CD4-positive, alpha-beta T cell treated with Interleukin-10 for 1 hour (primary cell): ENCODE data around the gene CFAP20DC.

ENCODE experiments used
- DNase-seq: peaks from one replicate; pipeline ENCODE4 v3.0.0-alpha.2; 2020

CFAP20DC gene

DNA sequence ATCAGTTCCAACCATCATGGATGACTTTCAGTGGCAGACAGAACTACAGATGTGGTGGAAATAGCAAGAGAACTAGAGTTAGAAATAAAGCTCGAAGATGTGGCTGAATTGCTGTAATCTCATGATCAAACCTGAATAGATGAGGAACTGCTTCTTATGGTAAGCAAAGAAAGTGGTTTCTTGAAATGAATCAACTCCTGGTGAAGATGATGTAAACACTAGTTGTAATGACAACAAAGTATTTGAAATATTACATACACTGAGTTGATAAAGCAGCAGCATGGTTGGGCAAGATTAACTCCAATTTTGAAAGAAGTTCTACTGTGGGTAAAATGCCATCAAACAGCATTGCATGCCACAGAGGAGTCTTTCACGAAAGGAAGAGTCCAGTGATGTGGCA lies 251.5 kb downstream of the CFAP20DC start:
- no peak for DNase-seq

DNA sequence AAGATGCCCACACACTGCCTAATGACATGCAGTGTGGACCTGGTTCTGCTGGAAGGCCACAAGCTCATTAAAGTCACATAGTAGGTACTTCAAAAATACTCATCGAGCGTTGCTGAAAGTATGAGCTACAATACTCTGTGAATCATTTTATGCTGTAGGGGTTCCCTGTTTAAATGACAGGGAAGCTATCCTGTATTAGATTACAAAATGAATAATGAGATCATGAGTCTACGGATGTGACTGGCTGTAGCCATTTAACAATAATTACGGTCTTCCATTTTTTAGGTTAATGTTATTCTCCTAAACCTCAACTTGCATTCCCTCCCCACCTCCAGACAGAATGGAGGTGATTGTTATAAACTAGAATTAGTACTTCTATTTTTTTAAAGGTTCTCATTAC lies 255.1 kb downstream of the CFAP20DC start:
- no peak for DNase-seq

DNA sequence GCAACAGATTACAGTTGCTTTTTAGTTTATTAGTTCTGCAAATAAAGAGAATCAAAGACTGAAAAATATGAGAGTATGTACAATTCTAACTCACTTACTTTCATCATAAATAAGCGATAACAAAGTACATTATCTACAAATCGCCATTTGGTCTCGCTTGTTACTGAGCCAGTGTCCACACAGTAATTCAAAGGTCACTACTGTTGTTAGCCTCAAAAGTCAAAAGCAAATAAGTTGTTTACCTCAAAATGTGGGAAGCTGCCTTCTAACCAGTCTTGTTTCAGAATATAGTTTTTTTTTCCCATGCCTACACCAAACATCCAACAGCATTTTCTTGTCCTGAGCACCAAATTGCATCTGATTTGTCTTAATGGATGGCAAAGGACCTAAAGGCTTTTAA lies 255.9 kb downstream of the CFAP20DC start:
- no peak for DNase-seq

DNA sequence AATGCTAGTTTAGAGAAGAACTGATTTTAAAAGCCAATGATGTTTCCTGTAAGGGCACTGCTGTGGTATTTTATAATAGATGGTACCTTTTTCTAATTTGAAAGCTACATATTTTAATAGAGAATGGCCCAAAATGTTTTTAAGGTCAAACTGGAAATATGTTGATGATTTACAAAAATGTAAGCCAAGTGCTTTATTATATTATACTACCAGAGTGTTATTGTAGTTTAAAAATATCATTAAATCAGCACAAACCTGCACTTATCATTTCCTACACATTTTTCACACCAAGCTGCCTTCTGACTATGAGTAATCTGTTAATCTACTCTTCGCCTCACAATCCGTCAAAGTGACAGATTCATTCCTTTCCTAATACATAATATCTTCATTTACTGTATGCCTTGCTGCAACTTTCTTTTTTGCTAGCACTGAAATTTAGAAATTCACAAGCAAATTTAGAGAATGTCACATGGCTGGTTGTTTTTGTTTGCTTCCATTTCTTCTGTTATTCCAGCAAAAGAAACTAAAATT lies 256.8 kb downstream of the CFAP20DC start:
- DNase-seq, result no peak

DNA sequence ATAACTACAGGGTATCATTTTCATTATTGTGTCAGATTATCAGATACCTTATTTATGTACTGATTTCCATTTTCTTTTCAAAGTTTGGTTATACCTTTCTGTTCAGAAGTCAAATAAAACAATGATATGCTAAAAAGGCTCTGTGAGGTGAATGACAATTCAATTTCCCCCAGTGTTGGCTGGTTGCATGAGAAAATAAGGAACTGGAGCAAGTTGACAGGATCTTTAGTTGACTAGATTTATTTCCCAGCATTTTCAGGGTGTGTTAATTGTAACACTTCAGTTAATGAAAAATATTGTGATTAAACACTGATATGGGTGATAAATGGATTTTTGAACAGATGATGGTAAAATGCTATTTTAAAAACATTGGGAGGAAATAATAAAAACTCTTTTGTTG lies 260.4 kb downstream of the CFAP20DC start:
- DNase-seq, result no peak

DNA sequence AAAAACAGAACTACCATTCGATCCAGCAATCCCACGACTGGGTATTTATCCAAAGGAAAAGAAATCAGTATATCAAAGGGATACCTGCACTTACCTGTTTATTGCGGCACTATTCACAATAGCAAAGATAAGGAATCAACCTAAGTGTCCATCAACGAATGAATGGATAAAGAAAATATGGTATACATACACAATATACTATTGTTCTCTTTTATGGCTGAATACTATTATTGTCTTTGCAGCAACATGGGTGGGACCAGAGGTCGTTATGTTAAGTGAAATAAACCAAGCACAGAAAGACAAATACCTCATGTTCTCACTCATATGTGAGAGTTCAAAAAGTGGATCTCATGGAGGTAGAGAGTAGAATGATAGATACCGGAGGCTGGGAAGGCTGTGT lies 264.9 kb downstream of the CFAP20DC start:
- no peak for DNase-seq

DNA sequence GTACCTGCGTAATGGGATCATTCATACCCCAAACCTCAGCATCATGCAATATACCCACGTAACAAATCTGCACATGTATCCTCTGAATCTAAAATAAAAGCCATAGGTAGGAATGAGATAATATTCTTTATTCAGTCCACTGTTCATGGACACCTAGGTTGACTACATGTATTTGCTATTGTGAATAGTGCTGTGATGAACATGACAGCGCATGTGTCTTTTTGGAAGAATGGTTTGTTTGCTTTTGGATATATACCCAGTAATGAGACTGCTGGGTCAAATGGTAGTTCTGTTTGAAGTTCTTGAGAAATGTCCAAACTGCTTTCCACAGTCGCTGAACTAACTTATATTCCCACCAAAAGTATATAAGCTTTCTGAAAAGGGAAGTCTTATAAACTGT lies 265.4 kb downstream of the CFAP20DC start:
- DNase-seq, result no peak

DNA sequence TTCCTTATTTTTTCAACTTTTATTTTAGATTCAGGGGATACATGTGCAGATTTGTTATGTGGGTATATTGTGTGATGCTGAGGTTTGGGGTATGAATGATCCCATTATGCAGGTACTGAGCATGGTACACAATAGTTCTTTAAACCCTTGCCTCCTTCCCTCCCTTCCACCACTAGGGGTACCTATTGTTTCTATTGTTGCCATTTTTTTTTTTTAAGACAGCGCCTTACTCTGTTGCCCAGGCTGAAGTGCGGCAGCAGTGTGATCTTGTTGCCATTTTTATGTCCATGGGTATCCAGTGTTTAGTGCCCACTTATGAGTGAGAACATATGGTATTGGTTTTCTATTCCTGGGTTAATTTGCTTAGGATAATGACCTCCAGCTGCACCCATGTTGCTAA lies 266.0 kb downstream of the CFAP20DC start:
- no peak for DNase-seq

DNA sequence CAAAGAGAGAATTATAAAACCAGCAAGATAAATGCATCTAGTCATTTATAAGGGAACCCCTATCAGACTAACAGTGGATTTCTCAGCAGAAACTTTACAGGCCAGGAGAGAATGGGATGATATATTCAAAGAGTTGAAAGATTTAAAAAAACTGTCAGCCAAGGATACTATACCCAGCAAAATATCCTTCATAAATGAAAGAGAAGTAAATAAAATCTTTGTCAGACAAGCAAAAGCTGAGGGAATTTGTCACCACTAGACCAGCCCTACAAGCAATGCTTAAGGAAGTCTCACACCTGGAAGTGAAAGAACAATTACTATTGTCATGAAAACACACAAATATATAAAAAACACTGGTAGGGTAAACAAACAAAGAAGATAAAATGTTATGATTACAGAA lies 269.9 kb downstream of the CFAP20DC start:
- DNase-seq, result no peak

DNA sequence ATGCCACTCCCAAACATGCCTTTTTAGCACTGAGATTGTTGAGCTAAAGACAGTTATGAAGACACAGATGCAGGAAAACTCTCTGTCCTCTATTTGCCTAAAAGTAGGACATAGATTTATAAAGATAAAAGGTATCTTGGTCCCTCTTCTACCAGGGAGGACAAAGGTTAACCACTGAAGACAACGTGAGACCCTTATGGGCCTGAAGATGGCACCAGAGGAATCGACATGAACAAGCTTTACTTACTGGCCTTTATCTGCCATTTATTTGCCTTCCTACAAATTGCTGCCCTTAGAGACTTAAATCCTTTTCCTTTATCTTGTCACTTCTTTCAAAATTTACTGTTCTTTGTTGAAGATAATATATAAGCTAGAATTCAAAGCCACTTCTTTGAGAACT lies 273.6 kb downstream of the CFAP20DC start:
- DNase-seq, result no peak

DNA sequence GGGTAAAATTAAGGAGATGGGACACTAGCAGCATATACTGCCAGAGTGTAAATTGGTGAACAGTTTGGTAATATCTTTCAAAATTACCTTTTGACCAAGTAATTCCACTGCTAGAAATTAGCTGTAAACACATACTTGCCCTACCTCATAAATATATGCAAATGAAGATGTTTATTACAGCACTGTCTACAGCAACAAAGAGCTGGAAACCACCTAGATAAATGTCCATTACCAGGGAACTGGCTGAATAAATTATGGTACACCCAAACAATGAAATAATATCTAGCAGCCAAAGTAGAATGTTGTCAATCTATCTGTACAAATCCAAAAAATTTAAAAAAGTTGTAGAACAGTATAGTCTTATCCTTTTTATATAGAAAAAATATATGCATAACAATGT lies 277.4 kb downstream of the CFAP20DC start:
- no peak for DNase-seq

DNA sequence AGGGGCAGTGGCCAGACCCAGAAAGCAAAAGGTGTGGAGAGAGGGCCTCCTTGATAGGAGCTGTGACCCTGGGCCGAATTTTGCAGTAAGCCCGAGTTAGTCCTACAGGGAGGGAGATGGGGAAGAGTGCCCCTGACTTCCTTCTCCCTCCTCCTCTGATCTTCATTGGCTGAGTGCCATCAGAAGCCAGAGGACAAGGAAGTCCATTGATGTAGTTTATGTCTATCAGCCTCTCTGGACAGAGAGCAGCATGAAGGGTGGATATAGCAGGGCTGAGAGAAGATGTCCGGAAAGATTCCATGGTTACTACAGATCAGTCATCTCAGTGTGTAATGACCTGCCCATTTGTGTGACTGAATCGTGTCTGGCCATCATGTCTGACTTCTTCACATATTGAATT lies 280.8 kb downstream of the CFAP20DC start:
- DNase-seq, result no peak

DNA sequence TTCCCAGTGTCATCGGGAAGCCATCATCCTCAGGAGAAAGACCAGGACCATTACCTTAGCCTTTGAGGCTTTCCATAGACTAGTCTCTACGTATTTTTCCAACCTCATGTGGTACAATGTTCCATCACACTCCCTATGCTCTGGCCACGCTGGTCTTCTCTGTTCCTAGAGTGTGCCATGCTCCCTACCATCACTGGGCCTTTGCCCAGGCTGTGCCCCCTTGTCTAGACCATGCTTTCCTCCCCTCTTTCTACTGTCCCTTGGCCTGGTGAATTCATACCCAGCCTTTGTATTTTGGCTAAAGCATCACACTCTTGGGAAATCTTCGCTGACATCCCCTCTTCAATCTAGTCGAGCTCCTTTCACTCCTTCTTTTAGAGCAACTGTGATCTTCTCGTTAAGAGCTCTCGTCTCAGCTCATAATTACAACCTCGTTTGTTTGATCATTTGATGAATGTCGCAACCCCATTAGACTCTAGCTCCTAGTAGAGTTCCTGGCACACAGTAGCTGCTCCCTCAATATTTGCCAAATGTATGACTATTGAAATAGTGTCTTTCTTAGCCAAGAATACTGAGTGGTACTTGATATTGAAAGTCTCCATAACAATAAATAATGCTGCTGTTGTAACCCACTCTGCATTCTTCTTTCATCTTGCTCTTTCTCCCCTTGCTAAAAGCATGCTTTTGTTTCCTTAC lies 283.1 kb downstream of the CFAP20DC start:
- DNase-seq, result no peak

DNA sequence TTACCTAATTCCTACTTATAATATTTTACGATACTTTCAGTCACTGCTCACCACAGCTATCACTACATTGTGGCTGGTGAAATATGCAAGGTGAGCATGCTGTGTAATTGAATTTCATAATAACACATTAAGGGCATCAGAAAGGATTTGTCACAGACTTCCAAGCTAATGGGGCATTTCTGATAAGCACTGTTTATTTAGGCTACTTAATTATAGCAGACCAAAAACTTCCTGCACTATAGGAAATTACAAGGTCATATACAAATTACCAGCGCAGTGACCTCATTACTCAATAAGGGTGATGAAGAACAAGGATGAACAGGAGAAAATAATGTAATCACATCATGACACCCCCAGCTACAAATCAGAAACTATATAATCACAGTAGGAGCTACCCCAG lies 294.7 kb downstream of the CFAP20DC start:
- DNase-seq, result no peak

DNA sequence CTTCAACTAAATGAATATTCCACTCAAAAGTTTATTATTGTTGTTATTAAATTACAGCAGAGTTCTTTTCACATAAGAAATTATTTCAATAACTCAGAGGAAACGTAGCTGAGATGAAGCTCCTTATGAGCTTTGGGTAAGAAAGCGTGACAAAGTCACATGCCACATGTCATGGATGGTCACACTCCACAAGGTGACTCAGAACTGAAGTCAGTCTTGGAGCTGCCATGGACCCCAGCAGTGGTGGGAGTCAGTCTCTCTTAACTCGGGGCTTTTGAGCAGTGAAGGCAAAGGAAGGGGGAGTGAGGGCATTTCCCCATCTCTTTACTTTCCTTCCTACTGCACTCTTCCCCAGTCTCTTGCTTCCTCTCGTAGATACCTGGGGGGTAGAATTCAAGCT lies 295.8 kb downstream of the CFAP20DC start:
- DNase-seq, result no peak

DNA sequence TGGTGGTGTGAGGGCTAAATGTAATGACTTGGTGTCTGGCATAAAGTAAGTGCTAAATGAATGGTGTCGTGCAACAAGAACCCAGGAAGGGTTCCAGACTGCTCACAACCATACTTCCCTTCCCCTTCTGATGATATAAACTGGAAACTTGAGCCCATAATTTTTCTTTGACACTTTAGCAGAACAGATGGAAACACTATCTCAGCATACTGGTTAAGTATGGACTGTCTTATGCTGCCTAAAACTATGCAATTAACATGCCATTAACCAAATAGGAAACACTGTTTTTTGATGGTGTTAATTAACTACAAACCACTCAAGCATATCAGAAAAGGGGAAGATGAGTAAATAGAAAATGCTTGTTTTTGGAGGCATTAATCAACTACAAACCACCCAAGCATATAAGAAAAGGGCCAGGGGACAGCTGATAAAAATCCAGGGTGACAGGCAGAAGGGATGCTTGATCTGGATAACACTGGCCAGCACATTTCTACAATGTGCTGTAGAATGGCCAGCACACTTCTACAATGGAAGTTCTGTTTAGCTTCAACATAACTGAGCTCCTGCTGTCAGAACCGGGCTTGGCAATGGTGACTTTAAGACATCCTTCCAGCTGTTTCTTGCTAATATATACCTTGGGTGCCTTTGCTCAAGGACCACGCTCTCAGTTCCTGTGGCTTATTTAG lies 297.8 kb downstream of the CFAP20DC start:
- no peak for DNase-seq

DNA sequence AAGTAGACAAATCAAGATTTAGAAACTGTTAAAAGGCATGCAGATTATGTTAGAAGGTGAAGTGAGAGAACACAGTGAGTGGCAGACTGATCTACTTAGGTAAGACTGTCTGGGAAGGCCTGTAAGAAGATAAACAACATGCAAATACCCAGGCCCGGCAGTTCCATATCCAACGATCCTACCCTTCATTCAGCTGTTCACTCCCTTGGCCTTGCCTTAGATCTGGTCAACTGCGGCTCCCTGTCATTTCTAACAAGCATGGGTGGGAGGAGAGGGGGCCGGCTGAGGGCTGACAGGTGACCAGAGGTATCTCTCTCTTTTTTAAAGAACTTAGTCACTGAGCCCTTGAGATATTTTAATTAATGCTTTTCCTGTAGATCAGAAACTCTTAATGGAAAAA lies 298.6 kb downstream of the CFAP20DC start:
- no peak for DNase-seq

DNA sequence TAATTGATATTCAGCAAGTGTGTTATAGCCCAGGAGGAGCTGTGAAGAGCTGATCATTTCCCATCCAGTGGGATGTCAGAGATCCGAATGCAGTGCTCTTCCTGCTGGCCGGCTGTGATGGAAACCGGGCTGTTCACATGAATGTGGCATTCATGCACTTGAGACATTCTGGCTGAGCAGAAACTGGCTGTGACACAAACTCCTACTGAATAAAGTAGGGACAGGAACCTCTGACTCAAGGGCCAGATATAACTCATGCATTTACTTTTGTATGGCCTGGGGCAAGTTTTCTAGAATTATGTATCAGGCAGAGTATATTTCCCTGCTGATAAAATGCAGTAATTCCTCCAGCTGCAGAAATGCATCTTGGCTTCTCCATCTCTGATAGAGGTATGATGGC lies 299.9 kb downstream of the CFAP20DC start:
- DNase-seq, result no peak

DNA sequence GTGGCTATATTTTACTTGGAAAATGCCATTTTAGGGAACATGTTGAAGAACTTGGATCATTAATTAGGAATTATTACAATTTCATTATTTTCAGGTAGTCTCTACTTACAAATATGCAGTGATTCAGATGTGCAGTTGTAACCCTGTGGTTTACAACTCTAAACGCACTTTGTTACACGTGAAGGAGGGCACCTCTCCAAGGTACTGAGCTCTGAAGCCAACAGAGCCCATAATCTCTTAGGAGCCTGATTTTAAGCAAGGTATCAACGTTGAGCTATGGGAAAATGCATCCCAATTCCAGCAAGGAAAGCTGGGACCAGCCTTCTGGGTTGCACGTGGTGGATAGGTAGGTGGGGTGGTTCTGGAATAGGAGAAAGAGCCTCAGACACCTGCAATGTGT lies 301.8 kb downstream of the CFAP20DC start:
- DNase-seq, result no peak

DNA sequence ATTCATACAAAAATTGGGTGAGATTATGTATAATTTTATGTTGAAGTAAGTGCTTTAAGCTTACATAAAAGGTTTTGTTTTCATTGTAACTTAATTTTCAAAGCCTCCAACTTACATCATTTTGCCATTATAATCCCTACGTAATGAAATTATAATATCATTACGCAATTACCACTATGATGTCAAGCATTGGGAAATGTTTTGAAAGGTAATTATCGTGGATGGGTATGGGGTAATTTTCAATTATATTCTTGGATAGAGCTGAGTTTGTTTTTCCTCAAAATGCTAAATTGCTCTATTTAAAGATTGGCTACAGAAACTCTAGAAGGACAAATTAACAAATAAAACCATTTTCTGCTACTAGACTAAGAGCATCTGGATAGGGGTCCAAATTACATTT lies 303.1 kb downstream of the CFAP20DC start:
- DNase-seq, result no peak

DNA sequence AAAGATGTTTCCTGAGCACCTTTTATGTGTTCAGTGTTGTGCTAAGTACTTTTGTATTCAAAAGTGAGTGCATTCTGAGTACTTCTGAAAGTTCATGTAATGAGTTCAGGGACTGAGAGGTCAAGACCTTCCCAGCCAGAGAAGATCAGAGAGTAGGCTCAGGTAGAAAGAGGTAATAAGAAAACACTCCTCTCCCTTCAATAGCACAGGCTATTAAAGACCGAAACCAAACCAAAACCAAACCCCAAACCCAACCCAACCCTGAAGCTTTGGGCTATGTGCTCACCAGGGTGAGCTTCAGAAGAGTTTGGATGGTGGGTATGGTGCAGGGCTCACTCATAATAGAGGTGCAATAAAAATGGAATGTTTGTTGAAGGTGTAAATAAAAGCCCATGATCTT lies 306.5 kb downstream of the CFAP20DC start:
- no peak for DNase-seq

DNA sequence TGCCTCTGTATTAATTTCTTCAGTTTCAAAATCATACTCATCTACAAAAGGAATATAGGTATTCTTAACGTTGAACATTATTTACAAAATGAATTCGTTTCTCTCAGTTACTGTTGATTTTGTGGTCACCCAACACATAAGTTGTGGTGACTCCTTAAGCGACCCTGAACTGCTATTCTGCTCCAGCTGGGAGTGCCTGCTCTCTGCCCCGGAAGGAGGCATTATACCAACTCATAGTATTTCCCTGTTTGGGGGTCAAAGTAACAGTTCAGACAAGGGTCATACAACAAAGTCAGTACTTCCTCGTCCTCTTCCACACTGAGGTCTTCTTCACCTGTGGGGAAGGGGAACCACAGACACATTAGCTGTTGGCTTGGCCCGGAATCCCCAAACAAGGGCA lies 307.6 kb downstream of the CFAP20DC start:
- no peak for DNase-seq

DNA sequence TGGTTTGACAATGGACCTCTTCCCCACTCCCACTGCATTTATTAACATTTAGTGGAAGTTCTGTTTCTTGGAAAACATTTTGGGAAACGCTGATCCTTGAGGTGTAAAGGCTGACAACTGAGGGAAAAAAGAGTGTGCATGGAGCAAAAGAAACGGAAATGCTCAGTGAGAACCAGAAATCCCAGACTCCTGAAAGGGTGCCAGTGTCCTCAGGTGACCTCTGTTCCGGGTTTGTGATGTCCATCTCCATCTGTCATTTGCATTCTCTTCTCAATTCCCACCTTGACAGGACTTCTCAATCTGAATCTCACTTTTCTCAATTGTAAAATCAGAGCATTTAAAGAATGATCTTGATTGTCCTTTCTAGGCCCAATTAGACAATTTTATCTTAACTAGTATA lies 312.2 kb downstream of the CFAP20DC start:
- DNase-seq, result no peak

DNA sequence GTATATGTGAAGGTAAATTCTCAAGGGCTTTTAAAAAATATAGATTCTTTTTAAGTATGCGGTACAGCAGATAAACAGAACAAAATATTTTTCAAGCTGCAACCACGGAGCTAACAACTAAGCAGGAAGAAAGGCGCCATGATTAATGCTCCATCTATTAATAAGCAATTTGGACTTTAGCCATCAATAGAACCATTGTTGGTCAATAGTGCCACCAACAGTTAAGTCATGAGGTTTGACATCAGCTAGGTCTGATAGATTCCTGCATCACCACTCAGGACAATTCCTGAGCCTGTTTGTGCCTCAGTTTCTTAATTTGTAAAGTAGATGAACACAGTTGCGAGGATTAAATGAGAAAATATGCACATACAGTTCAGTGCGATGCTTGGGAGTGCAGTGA lies 318.2 kb downstream of the CFAP20DC start:
- no peak for DNase-seq

DNA sequence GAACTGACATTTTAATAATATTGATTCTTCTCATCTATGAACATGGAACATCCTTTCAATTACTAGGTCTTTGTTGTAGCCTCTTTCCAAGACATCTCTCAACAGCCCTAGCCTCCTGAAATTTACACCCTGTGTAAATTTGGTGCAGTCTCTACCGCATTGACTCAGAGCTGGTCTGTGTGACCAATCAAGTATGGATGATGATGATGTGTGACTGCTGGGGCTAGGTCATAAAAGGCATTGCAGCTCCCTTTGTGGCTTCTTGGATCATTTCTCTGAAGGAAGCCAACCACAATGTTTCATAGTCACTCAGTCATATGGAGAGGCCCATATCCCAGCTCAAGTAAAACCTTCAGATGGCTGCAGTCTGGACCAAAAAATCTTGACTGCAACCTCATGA lies 321.1 kb downstream of the CFAP20DC start:
- no peak for DNase-seq
